OCI-LY3 (cell line): Measurements from ENCODE around the gene TCERG1L.

Source experiments
- H2AFZ ChIP-seq: fragments of 200-600, 300-600 bp; shearing (Covaris generic); 2 replicates; pipeline ENCODE4 v1.6.0; 2014; ENCODE audit warnings: antibody characterized with exemption, low read depth, low read length
- H3K27ac ChIP-seq: fragments of 200-600, 300-600 bp; sonication (generic); 2 replicates; pipeline ENCODE4 v1.5.1; 2014; ENCODE audit warnings: mild to moderate bottlenecking, low read length, moderate library complexity, mixed read lengths
- H3K27me3 ChIP-seq: fragments of 200-600, 300-600 bp; sonication (generic); 2 replicates; pipeline ENCODE4 v1.6.1; 2014; ENCODE audit warnings: low read depth, low read length, mixed read lengths
- H3K36me3 ChIP-seq: fragments of 200-600, 300-600 bp; sonication (generic); replicated peaks from 2 replicates; pipeline ENCODE3; 2014; ENCODE audit warnings: low read depth, low read length, mixed read lengths
- H3K4me1 ChIP-seq: fragments of 300-600, 200-600 bp; sonication (generic); 2 replicates; pipeline ENCODE4 v1.6.1; 2014; ENCODE audit warnings: low read length, mixed read lengths
- H3K4me2 ChIP-seq: fragments of 200-600, 300-600 bp; sonication (generic); 2 replicates; pipeline ENCODE4 v1.6.1; 2014; ENCODE audit warnings: low read length, mixed read lengths
- H3K4me3 ChIP-seq: fragments of 300-600, 200-600 bp; sonication (generic); 2 replicates; pipeline ENCODE4 v1.5.1; 2014; ENCODE audit warnings: antibody characterized with exemption, mild to moderate bottlenecking, low read length, moderate library complexity
- H3K79me2 ChIP-seq: fragments of 300-600, 200-600 bp; shearing (Covaris generic); 2 replicates; pipeline ENCODE4 v1.6.1; 2014; ENCODE audit warnings: mild to moderate bottlenecking, low read length, mixed read lengths
- H3K9ac ChIP-seq: fragments of 300-600, 200-600 bp; shearing (Covaris generic); 2 replicates; pipeline ENCODE4 v1.6.0; 2014; ENCODE audit warnings: mild to moderate bottlenecking, low read length, moderate library complexity
- H3K9me3 ChIP-seq: fragments of 200-600, 300-600 bp; shearing (Covaris generic); 2 replicates; pipeline ENCODE4 v1.6.1; 2014; ENCODE audit warnings: low read length, mixed read lengths; ENCODE audit not compliant: insufficient read depth
- H4K20me1 ChIP-seq: fragments of 200-600, 300-600 bp; sonication (generic); 2 replicates; pipeline ENCODE4 v1.6.1; 2016; ENCODE audit warnings: low read length, mixed read lengths; ENCODE audit not compliant: insufficient read depth
- CTCF ChIP-seq: fragments of 200-600, 300-600 bp; sonication (generic); IDR thresholded peaks from 2 replicates; pipeline ENCODE4 v1.5.1; 2014; ENCODE audit warnings: antibody characterized with exemption, low read length, low read depth
- EZH2phosphoT487 ChIP-seq: fragments of 200-600 bp; shearing (Covaris generic); IDR thresholded peaks from 2 replicates; pipeline ENCODE4 v1.6.1; 2018; ENCODE audit warnings: antibody characterized with exemption, mixed run types, low read depth

The TCERG1L gene

DNA sequence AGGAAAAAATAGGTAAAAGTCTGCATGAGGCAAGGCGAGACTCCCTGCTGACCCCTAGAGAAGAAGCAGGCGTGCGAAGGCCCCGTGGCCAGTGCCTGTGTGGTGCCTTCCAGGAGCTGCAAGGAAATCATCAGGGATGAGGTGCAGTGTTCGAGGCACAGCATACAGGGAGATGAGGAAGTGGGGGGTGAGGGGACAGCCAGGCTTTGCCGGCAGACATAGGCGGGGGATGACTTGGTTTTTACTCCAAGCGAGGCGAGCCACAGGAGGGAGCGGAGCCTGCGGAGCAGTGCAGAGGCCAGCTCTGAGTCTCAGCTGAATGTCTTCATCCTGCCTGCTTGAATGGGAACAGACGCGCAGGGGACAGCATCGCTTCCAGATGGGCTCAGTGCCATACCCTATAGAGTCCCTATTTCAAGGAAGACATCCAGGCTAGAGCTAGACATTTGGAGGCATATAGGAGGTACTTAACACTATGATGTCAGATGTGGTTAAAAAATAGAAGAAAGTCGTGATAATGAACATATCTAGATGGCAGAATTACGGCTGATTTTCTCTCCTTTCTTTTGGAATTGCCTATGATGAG lies 49.5 kb downstream of the TCERG1L start:
- no peak overlapping the region for H3K4me3 ChIP-seq
- H3K4me2 ChIP-seq, result no peak overlapping the region
- H3K9ac ChIP-seq, result no peak overlapping the region
- no peak overlapping the region for H2AFZ ChIP-seq
- no peak overlapping the region for H3K27ac ChIP-seq
- no peaks in the 10 kb centered on the region for H3K4me1 ChIP-seq
- no peaks in the 10 kb centered on the region for H4K20me1 ChIP-seq
- TF ChIP-seq CTCF (no peak), EZH2phosphoT487 (no peak)
- H3K27me3 ChIP-seq, result no peaks in the 10 kb centered on the region
- H3K79me2 ChIP-seq, result no peaks in the 10 kb centered on the region
- no peaks in the 10 kb centered on the region for H3K36me3 ChIP-seq
- no peaks in the 10 kb centered on the region for H3K9me3 ChIP-seq

- Histone ChIP-seq H3K4me2 (no peak overlapping the region), H3K4me1 (no peaks in the 10 kb centered on the region), H2AFZ (no peak overlapping the region), H4K20me1 (no peaks in the 10 kb centered on the region), H3K36me3 (no peaks in the 10 kb centered on the region), H3K27me3 (no peaks in the 10 kb centered on the region), H3K79me2 (no peaks in the 10 kb centered on the region), H3K9me3 (no peaks in the 10 kb centered on the region), H3K9ac (no peak overlapping the region), H3K27ac (no peak overlapping the region), H3K4me3 (no peak overlapping the region)
- TF ChIP-seq EZH2phosphoT487 (no peak), CTCF (no peak)
Measured at GRCh38 chr10:131260452-131261211, 50.9 kb downstream of the TCERG1L start.

GRCh38 chr10:131260031-131260430 lies 51.5 kb downstream of the TCERG1L start:
- no peaks in the 10 kb centered on the region for H3K4me1 ChIP-seq
- H3K36me3 ChIP-seq, result no peaks in the 10 kb centered on the region
- H3K27me3 ChIP-seq, result no peaks in the 10 kb centered on the region
- H4K20me1 ChIP-seq, result no peaks in the 10 kb centered on the region
- H2AFZ ChIP-seq, result no peak overlapping the region
- no peak overlapping the region for H3K4me2 ChIP-seq
- no peak for TF ChIP-seq EZH2phosphoT487
- TF ChIP-seq CTCF, result no peak
- H3K9me3 ChIP-seq, result no peaks in the 10 kb centered on the region
- no peak overlapping the region for H3K4me3 ChIP-seq
- no peaks in the 10 kb centered on the region for H3K79me2 ChIP-seq
- H3K9ac ChIP-seq, result no peak overlapping the region
- no peak overlapping the region for H3K27ac ChIP-seq

DNA sequence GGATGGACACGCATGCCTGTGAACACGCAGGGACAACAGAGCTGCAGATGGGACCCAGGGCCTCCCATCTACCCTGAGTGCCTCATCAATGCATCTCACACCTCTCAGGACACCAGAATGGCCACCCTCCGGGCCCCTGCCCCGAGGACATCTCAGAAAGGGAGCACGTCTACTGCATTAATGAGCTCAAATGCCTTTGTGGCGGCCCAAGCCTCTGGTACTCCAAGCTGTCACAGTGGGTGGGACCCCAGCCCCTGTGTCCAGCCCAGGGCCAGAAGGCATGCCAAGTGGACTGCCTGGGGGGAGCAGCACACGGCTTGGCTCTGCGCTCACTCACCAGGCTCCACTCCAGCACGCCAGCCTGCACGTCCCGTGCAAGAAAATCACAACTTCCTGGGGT lies 52.0 kb downstream of the TCERG1L start:
- Histone ChIP-seq H3K4me2 (no peak overlapping the region), H3K27me3 (no peaks in the 10 kb centered on the region), H3K9ac (no peak overlapping the region), H3K36me3 (no peaks in the 10 kb centered on the region), H3K79me2 (no peaks in the 10 kb centered on the region), H3K27ac (no peak overlapping the region), H3K4me3 (no peak overlapping the region), H3K9me3 (no peaks in the 10 kb centered on the region), H2AFZ (no peak overlapping the region), H4K20me1 (no peaks in the 10 kb centered on the region), H3K4me1 (no peaks in the 10 kb centered on the region)
- TF ChIP-seq EZH2phosphoT487 (no peak), CTCF (no peak)
